B cell (primary cell): Measurements from ENCODE around the gene ZNF609. TPM values are rescaled to one million over a fixed set of nuclear protein-coding genes. Genes with fewer than 3 reads are reported as not detected.

Source experiments
- ATAC-seq: fragments of 200-7000 bp; cut with Tn5 transposase; one replicate; pipeline ENCODE4 v1.10.0; 2021; ENCODE audit warnings: low read depth, mild to moderate bottlenecking, moderate number of reproducible peaks, moderate library complexity
- CTCF ChIA-PET: fragments of 350-600 bp; sonication (Branson Sonifier 250); formaldehyde crosslinking; loops from one replicate; lab custom pipeline; 2021; ENCODE audit warnings: antibody characterized with exemption, inconsistent platforms; lab: Charles Lee
- POLR2A ChIA-PET: fragments of 350-600 bp; sonication (Branson Sonifier 250); formaldehyde crosslinking; loops from one replicate; lab custom pipeline; 2021; ENCODE audit warnings: antibody characterized with exemption; lab: Charles Lee
- DNase-seq: peaks from one replicate; pipeline ENCODE4 v3.0.0; 2013
- H2AFZ ChIP-seq: 2 replicates; pipeline ENCODE4 v1.6.1; 2012; ENCODE audit warnings: mild to moderate bottlenecking, low read depth, low read length; ENCODE audit not compliant: insufficient read depth, poor library complexity, severe bottlenecking
- H3K27ac ChIP-seq, 2 donors: 1 replicate in 1 of 2; 2 replicates in 1 of 2; pipeline ENCODE4 v1.5.1; 2012 to 2013; ENCODE audit warnings: low read length in 2 of 2, mild to moderate bottlenecking in 2 of 2, moderate library complexity in 1 of 2
- H3K27me3 ChIP-seq, 4 experiments: fragments of 200-600 bp in 1 of 4; sonication (generic) in 1 of 4; replicated peaks in 1 of 4; 1 replicate in 2 of 4; 2 replicates in 2 of 4; pipeline versions ENCODE4 v1.6.1 to v1.7.0; 2013 to 2016; ENCODE audit warnings: low read length in 3 of 4, mild to moderate bottlenecking in 2 of 4, mixed read lengths in 1 of 4, moderate library complexity in 1 of 4; ENCODE audit not compliant: insufficient read depth in 4 of 4, control insufficient read depth in 3 of 4; ENCODE audit errors: control extremely low read depth in 1 of 4
- H3K36me3 ChIP-seq, 2 experiments: replicated peaks in 1 of 2; 1 replicate in 1 of 2; 2 replicates in 1 of 2; pipeline versions ENCODE4 v1.6.1 to v1.7.1; 2013; ENCODE audit warnings: low read length in 1 of 2; ENCODE audit not compliant: insufficient read depth in 2 of 2, control insufficient read depth in 1 of 2; ENCODE audit errors: control extremely low read depth in 1 of 2, extremely low read depth in 1 of 2
- H3K4me1 ChIP-seq, 2 donors: fragments of 200-600 bp in 1 of 2; sonication (generic) in 1 of 2; 1 replicate in 1 of 2; 2 replicates in 1 of 2; pipeline versions ENCODE4 v1.5.1 to v1.6.1; 2013 to 2017; ENCODE audit warnings: low read length in 2 of 2; ENCODE audit not compliant: control insufficient read depth in 2 of 2, insufficient read depth in 2 of 2
- H3K4me2 ChIP-seq: replicated peaks from 2 replicates; pipeline ENCODE3; 2012; ENCODE audit warnings: mild to moderate bottlenecking, low read depth, low read length; ENCODE audit not compliant: poor library complexity, severe bottlenecking
- H3K4me3 ChIP-seq, 5 experiments: fragments of 200-600 bp in 1 of 5; sonication (generic) in 1 of 5; 1 replicate in 3 of 5; 2 replicates in 2 of 5; pipeline versions ENCODE4 v1.5.1 to v1.7.0; 2011 to 2016; ENCODE audit warnings: low read length in 4 of 5, mild to moderate bottlenecking in 4 of 5, low read depth in 2 of 5, control low read depth in 1 of 5, moderate library complexity in 1 of 5; ENCODE audit not compliant: insufficient read depth in 1 of 5; ENCODE audit errors: control extremely low read depth in 1 of 5, extremely low read depth in 1 of 5
- H3K79me2 ChIP-seq: fragments of 200-600 bp; sonication (generic); one replicate; pipeline ENCODE4 v1.6.0; 2016; ENCODE audit warnings: low read length; ENCODE audit not compliant: control insufficient read depth, insufficient read depth
- H3K9ac ChIP-seq: fragments of 200-600 bp; sonication (generic); 2 replicates; pipeline ENCODE4 v1.6.1; 2017; ENCODE audit warnings: mild to moderate bottlenecking, low read length, moderate library complexity
- H3K9me3 ChIP-seq, 3 donors: one replicate each; pipeline versions ENCODE4 v1.6.1 to v1.7.1; 2013; ENCODE audit warnings: low read length in 2 of 3; ENCODE audit not compliant: control insufficient read depth in 2 of 3, insufficient read depth in 1 of 3; ENCODE audit errors: control extremely low read depth in 1 of 3
- H4K20me1 ChIP-seq: 2 replicates; pipeline ENCODE4 v1.6.0; 2012; ENCODE audit warnings: mild to moderate bottlenecking, low read length; ENCODE audit not compliant: insufficient read depth, control insufficient read depth, poor library complexity, severe bottlenecking
- H3K27ac Mint-ChIP-seq: one replicate; pipeline ENCODE4 v1.8.0; 2021; ENCODE audit warnings: mixed read lengths
- H3K27me3 Mint-ChIP-seq: one replicate; pipeline ENCODE4 v1.8.0; 2021; ENCODE audit warnings: mixed read lengths
- H3K4me1 Mint-ChIP-seq: one replicate; pipeline ENCODE4 v1.8.0; 2021; ENCODE audit warnings: mixed read lengths
- H3K4me3 Mint-ChIP-seq: one replicate; pipeline ENCODE4 v1.8.0; 2021; ENCODE audit warnings: mixed read lengths
- H3K9me3 Mint-ChIP-seq: one replicate; pipeline ENCODE4 v1.8.0; 2022; ENCODE audit warnings: mixed read lengths; ENCODE audit not compliant: insufficient read depth
- EZH2 ChIP-seq: IDR thresholded peaks from 2 replicates; pipeline ENCODE4 v1.6.1; 2012; ENCODE audit warnings: borderline replicate concordance, low read depth, mild to moderate bottlenecking, moderate library complexity, low read length; ENCODE audit not compliant: insufficient read depth, poor library complexity, severe bottlenecking
- WGBS: methylation state at CpG from one replicate; pipeline ENCODE4 v1.1.5; 2013; ENCODE audit warnings: missing lambda C conversion rate; ENCODE audit not compliant: insufficient coverage; 5-methylcytosine and 5-hydroxymethylcytosine counted together
- intact Hi-C: fragments of 100-400 bp; cut with micrococcal nuclease; formaldehyde crosslinking; loops from one replicate; pipeline ENCODE4 v1.10.0; 2022
- polyA plus RNA-seq: library from polyadenylated mRNA; depleted of rRNA; stranded (reverse); fragments of >200 nt; gene quantifications from 2 replicates; pipeline ENCODE4 v1.2.3, GENCODE V29; 2012
- total RNA-seq, 2 donors: library from RNA; stranded (reverse); fragments of 120-200 nt in 1 of 2; gene quantifications; 1 replicate in 1 of 2; 2 replicates in 1 of 2; pipeline versions ENCODE4 v1.2.3 to v1.2.4, GENCODE V29; 2013 to 2022
- TF ChIP-seq, protein P1 (sequence below): fragments of 200-600 bp; IDR thresholded peaks from one replicate; pipeline ENCODE4 v1.8.0; 2022; ENCODE audit warnings: antibody characterized with exemption, mild to moderate bottlenecking

The ZNF609 gene
- total and polyA plus RNA-seq, 2 donors (not counting 1 experiment from before 2014, with no cell fraction given), result 5.8 to 32.9 TPM

DNA sequence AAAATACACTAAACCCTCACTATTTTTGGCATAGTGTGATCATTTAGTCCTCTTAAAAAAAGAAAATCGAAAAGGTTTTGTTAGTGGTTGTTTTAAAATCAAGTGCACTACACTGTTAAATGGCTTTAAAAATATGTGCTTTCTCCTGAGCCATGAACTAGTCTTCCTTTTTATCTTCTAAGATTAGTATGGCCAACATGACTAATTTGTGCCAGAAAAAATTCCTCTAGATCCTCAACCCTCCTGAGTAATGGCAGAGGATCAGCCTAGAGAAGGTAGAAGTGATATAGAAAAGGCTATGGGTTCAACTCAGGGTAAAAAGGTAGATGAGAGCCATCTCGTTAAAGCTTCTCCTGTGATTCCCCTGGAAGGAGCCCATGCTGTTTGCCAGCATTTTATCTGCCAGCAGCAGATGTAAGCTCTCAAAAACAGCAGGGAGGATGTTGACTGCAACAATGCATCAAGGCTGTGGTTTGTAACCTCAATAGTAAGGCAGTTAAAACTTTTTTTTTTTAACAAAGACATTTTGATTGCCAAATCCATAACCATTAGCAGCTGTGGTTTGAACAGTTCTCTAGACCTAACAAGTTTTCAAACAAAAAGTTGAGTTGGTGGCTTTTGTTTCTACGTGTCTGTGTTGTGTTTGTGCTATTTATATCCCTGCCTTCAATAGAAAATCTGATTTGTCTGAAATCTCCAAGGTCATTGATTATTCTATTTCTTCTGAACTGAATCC, 30.2 kb upstream of the ZNF609 start:
- DNase-seq, result no peak
- Mint-ChIP-seq H3K27me3 (no peaks in the 10 kb centered on the region), H3K9me3 (no peaks in the 10 kb centered on the region), H3K27ac (no peak overlapping the region), H3K4me3 (no peak overlapping the region), H3K4me1 (no peaks in the 10 kb centered on the region)
- Histone ChIP-seq H3K4me3 (no peak overlapping the region), H2AFZ (no peak overlapping the region), H3K27me3 (no peaks in the 10 kb centered on the region), H3K36me3 (peaks cover 5 to 42% of the 10 kb centered on the region in 2 experiments), H3K79me2 (no peaks in the 10 kb centered on the region), H3K27ac (no peak overlapping the region), H4K20me1 (no peaks in the 10 kb centered on the region), H3K9ac (no peak overlapping the region), H3K4me2 (no peak overlapping the region), H3K4me1 (no peaks in the 10 kb centered on the region), H3K9me3 (no peaks in the 10 kb centered on the region)
- ChIA-PET POLR2A (no interaction called here), CTCF (interaction anchor here (1.6 kb wide), 1 partner anchor 257 kb away, joined by 5 read pairs; no protein-coding TSS in a partner anchor)
- 0% methylated on average over 1 of the region's 3 CpGs for WGBS
- TF ChIP-seq, protein P1, sequence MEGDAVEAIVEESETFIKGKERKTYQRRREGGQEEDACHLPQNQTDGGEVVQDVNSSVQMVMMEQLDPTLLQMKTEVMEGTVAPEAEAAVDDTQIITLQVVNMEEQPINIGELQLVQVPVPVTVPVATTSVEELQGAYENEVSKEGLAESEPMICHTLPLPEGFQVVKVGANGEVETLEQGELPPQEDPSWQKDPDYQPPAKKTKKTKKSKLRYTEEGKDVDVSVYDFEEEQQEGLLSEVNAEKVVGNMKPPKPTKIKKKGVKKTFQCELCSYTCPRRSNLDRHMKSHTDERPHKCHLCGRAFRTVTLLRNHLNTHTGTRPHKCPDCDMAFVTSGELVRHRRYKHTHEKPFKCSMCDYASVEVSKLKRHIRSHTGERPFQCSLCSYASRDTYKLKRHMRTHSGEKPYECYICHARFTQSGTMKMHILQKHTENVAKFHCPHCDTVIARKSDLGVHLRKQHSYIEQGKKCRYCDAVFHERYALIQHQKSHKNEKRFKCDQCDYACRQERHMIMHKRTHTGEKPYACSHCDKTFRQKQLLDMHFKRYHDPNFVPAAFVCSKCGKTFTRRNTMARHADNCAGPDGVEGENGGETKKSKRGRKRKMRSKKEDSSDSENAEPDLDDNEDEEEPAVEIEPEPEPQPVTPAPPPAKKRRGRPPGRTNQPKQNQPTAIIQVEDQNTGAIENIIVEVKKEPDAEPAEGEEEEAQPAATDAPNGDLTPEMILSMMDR, result no peak
- no peak for TF ChIP-seq EZH2
- ATAC-seq, result no peak
- intact Hi-C loops, result loop anchor here (5.0 kb wide), 1 partner anchor 222 kb away; no protein-coding TSS in a partner anchor

GRCh38 chr15:64437982-64438381, 22.4 kb upstream of the ZNF609 start:
- WGBS, result no CpG with 5 or more reads among the region's 1 CpG
- Histone ChIP-seq H3K27me3 (no peaks in the 10 kb centered on the region), H2AFZ (no peak overlapping the region), H3K36me3 (peaks cover 3% of the 10 kb centered on the region in 2 experiments), H3K79me2 (no peaks in the 10 kb centered on the region), H3K27ac (no peak overlapping the region), H3K9ac (no peak overlapping the region), H3K9me3 (no peaks in the 10 kb centered on the region), H3K4me3 (no peak overlapping the region), H3K4me2 (no peak overlapping the region), H3K4me1 (no peaks in the 10 kb centered on the region), H4K20me1 (no peaks in the 10 kb centered on the region)
- ATAC-seq (no peak), DNase-seq (no peak)
- CTCF ChIA-PET, result no interaction called here
- no peaks in the 10 kb centered on the region for H3K9me3 Mint-ChIP-seq
- POLR2A ChIA-PET, result no interaction called here
- peaks cover under 1% of the 10 kb centered on the region for H3K4me1 Mint-ChIP-seq
- H3K27ac Mint-ChIP-seq, result no peak overlapping the region
- no peak overlapping the region for H3K4me3 Mint-ChIP-seq
- H3K27me3 Mint-ChIP-seq, result no peaks in the 10 kb centered on the region
- intact Hi-C loops, result no loop called here
- TF ChIP-seq, protein P1, result no peak
- no peak for TF ChIP-seq EZH2
